ENCODE results near the gene PLD1.

The PLD1 gene

GRCh38 chr3:171744158-171744741 lies 66.0 kb downstream of the PLD1 start:
- no peak for DNase-seq

DNA sequence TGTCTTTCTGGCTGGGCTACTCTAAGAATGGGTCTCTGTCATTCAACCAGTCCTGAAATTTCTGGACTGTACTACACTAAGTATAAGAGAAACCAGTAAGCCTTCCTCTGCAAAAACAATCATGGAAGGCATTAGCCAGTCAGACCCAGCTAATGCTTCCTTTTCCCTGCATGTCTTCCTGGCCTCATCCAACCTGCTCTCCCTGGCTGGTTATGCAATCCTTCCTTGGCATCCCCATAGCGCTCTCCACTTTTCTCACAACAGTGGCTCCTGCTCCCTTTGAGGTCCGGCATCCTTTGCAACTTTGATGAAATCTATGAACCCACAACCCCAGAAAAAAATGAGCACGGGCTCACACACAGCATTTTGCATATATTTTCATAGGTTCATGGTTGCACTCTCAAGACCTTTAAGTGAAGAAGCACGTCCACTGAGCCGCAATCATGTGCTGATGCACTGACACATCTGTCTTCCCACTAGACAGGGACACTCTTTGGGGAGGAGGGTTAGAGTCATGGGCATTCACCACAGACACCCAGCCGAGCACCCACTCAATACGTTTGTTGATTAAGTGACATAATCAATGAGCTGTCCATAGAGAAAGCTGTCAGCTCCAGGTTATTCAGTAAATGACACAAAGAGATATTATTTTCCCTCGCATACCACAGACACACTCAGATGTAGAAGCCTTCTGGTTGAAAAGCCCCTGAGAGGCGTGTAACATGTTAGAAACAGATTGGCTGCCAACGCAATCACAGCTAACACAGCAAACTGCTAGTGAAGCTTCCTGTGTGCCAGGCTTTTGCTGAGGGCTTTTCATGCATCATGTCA lies 66.7 kb downstream of the PLD1 start:
- DNase-seq: no peak

DNA sequence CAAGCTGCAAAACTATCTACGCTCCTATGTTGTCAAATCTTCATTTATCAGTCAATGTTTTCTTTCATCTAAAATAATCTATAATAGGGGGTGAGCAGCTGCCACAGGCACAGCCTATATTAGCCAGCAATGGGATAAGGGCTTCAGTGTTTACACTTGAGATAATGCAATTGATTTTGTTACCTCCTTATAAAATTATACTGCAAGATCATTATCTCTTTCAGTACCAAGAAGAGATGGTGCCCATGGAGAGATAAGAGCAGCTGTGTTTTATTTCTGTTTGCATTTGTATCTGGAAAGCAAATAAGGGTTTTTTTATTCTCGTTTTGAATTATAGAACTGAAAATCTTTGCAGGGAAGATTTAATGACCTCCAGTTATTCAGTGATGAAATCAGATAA lies 68.9 kb downstream of the PLD1 start:
- peak; percentile 30 for DNase-seq

DNA sequence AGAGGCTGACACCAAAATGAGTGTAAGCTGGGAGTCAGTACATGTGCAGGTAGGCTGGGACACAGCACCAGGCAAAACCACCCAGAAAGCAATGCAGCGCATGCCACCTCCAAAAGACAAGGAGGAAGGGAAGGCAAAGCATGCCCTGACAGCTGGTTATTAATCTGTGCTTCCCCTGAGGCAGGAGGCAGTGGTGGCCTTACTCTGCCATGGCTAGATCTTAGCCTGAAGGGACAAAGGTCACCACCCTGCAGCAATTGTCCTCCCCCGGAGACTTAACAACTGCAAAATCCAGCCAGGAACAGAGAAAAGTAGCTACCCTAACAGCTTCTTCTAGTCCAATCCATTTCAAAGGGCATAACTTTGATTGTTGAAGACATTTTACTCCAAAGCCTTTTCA lies 73.7 kb downstream of the PLD1 start:
- no peak for DNase-seq

DNA sequence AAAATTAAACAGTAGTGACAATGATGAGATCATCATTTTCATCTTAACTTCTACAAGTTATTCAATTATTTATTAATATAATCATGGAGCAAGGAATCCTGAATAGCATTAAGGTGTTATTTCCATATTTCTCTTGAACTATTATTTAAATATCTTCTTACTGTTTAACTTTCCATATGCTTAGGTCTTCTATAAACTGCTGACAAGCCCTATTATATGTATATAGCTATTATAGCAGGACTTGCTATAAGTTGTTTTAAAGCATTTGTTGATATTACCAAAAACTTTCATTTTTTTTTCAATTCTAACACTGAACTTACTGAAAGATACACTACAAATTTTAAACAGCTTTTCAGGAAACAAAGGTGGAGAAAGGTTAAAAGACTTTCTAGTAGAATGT lies 76.7 kb downstream of the PLD1 start:
- no peak for DNase-seq

GRCh38 chr3:171732756-171733155 lies 77.5 kb downstream of the PLD1 start:
- no peak for DNase-seq

- no peak for DNase-seq
Observed at GRCh38 chr3:171731691-171732090, 78.6 kb downstream of the PLD1 start.

- no peak for DNase-seq
Observed at GRCh38 chr3:171729452-171730334, 80.6 kb downstream of the PLD1 start.

DNA sequence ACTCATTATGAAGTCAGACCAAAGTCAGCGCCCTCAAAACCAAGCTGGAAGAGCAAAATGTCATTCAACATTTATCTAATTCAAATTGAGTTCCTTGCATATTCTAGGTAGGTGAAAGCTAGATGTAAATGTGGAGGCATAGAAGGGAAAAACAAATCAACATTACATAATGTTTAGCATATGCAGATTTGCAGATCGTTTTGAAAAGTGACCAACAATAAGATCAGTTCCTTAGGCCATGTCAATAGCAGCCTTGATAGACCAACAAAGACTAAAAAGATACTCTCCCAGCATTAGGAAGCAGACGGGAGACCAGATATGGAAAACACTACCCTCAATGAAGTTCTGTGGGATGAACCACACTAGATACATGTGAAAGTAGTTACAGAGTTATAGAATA lies 83.0 kb downstream of the PLD1 start:
- no peak for DNase-seq

DNA sequence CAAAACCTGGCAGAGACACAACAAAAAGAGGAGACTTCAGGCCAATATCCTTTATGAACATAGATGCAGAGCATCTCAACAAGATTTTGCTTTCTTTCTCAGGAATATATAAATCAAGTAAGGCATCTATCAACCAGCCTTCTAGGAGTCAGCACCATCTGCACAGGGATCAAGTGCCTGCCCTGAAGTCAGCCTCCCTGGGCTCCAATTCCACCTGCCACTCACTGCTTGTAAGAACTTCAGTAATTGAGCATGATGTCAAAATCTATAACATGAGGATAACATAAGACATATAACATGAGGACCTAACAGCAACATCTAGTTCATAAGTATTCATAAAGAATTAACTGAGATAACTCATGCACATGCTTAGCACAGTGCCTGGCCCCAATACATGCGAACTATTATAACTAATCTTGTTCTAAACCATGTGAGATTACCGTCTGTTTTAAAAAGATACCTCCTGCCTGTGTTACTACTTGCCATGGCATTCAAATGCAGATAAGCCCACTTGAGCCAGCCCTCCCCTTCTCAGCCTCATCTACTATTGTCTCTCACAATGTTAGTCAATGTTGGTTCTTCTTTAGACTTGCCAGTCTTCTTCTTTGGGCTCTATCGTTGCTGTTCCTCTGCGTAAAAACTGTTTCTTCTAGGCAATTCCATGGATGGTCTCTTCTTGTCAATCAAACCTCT lies 91.6 kb downstream of the PLD1 start:
- no peak for DNase-seq

DNA sequence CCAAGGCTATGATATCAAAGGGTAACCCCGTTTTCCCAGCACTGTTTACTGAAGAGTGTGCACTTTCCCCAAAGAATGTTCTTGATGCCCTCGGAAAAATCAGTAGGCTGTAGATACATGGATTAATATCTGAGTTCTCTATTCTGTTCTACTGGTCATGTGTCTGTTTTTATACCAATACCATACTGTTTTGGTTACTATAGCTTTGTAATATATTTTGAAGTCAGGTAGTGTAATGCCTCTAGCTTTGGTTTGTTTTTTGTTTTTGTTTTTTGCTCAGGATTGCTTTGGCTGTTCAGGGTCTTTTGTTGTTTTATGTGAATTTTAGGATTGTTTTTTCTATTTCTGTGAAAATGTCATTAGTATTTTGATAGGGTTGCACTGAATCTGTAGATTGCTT lies 95.1 kb downstream of the PLD1 start:
- DNase-seq: no peak

DNA sequence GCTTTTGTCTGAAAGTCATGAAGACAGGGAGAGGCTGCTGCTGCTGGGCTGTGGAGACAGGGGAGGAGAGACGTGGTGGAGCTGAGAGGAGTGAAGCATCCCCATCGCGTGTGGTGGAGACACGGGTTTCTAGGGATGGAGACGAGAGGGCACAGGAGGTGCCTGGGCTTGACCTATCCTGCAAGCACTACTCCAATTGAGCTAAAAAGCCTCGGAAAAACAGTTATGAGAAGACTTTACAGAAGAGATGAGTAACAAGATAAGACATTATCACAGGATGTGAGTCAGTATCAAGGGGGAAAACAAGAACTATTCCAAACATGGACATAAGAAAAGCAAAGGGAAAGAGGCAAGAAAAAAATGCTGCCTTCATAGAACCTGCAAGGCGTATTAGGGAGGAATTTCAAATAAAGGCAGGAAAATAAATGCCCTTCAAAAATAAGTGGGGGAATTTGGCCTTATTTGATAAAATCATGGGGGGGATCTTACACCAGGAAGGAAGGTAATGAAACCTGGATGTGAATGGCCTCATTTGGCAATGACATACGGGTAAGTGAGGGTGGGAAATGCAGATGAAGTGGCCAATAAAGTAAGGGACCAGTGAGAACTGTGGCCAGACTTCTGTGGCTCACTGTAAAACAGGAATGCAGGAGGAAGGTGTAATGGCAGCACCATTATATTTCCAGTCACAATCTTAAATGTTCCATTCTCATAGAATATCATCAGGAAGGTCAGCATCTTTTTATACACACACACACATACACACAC lies 97.9 kb downstream of the PLD1 start:
- no peak for DNase-seq

GRCh38 chr3:171711461-171712170 lies 98.7 kb downstream of the PLD1 start:
- DNase-seq: no peak

DNA sequence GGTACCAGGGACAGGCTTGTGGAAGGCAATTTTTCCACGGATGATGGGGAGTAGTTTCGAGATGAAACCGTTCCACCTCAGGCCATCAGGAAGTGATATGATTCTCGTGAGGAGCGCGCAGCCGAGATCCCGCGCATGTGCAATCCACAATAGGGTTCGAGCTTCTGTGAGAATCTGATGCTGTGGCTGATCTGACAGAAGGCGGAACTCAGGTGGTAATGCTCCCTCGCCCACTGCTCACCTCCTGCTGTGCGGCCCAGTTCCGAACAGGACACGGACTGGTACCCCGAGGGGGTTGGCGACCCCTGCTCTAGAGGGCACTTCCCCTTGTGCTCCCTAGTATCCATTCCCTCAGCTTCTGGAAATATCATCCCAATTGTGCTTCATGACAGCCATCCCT lies 99.9 kb downstream of the PLD1 start:
- DNase-seq: no peak

DNA sequence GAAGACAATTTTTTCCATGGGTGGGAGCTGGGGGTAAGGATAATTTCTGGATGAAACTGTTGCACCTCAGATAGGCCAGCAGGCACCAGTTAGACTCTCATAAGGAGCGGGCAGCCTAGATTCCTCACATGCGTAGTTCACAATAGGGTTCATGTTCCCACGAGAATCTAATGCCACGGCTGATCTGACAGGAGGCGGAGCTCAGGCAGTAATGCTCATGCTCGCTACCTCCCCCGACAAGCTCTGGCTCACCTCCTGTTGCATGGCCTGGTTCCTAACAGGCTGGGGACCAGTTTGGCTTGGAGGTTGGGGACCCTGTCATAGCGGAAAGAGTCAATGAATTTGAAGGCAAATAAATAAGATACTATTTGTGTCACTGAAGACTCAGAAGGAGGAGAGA lies 105.5 kb downstream of the PLD1 start:
- no peak for DNase-seq

- no peak for DNase-seq
Observed at GRCh38 chr3:171704002-171704401, 106.3 kb downstream of the PLD1 start.

GRCh38 chr3:171703144-171703543 lies 107.1 kb downstream of the PLD1 start:
- DNase-seq: no peak

DNA sequence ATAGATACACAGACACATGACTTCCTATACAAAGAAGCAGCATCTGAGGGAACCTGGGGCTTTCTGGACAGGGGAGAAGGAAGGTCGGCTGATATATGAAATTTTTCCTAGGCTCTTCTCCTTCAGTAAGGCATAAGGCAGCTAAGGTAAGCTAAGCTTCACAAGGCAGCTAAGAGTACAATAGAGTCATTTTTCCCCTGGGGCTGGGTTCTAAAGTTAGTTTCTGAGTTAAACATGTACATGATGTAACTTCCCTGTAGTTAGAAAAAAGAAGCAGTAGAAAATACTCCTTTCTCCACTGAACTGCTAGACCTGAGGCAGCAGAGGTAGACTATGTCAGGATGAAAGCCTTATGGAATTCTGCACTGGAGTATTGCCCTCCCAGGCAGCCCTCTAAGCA lies 109.6 kb downstream of the PLD1 start:
- no peak for DNase-seq

DNA sequence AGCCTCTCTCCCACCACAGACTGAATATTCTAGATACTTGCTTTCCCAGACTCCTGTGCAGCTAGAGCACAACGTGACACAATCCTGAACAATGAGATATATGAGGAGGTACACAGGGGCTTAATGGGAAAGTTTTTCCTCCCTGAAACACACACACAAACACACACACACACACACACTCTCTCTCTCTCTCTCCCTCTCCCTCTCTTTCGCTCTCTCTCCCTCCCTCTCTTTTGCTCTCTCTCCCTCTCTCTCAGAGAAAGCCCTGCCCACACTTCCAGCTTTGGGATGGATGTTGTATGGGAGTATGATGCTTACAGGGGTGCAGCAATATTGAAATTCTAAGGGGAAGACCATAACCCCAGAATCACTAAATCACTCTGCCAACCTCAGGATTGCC lies 110.1 kb downstream of the PLD1 start:
- DNase-seq: no peak

DNA sequence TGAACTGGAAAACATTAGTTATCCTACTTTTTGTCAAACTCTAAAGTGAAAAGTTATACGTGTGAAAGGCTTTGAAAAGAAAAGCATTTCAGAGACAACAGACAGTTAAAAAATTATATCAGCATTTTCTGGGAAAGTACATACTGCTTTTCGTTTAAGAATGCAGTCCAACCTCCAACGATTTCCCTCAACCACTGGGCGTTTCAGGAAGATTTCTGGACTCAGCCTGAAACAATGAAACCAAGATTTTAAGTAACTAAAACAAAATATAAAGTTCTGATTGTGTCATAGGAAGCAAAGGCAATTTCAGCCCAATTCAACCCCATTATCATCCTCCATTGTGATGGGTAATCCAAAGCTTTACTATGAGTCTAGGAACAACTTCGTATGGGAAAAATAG lies 110.7 kb downstream of the PLD1 start:
- no peak for DNase-seq

DNA sequence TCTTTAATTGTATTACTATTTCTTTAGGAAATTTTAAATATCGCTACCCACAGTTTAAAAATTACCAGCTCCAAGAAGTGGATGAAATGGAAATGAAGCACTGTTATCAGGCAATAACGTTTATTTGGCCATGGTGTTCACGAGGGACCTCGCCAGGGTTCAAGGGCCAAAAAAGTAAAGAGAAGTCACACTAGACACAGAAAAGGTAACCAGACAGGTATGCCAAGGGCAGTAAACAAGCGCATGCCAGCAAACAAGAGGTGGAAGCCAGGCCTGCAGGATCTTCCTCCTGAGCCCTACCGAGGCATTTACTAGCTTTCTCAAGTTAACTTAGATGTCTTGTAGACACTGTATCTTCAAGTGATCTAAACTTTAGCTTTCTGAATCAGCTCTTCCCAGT lies 113.5 kb downstream of the PLD1 start:
- no peak for DNase-seq

DNA sequence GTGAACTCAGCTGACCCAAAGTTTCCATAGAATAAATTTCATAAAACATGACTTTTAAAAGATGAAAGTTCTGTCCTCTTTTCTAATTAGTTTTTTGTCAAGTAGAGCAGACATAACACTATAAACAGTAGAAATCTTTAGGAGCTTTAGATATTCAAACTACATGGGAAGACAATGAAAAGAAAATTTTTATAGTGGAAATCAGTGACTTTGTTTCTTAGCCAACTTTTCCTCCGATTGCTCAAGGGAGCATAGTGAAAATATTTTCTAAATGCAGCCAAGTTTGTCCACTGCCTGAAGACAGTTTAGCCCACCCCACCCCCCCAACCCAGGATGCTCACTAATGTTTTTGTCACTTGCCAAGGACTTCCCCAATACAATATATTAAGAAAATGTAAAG lies 114.9 kb downstream of the PLD1 start:
- no peak for DNase-seq

All from NCI-H774 (cell line).